ENCODE measurements around the gene IRX6.

The IRX6 gene

GRCh38 chr16:55324285-55325079 is 479 bp downstream of the IRX6 start:
- DNase-seq, result no peak

GRCh38 chr16:55325080-55325447 is 1.1 kb downstream of the IRX6 start:
- DNase-seq, result no peak

GRCh38 chr16:55325458-55326109 is 1.6 kb downstream of the IRX6 start:
- no peak for DNase-seq

- no peak for DNase-seq
These were observed 2.5 kb downstream of the IRX6 start for GRCh38 chr16:55326261-55327092.

- no peak for DNase-seq
These were observed 4.9 kb downstream of the IRX6 start for GRCh38 chr16:55328611-55329569.

GRCh38 chr16:55329791-55330428 is 5.9 kb downstream of the IRX6 start:
- no peak for DNase-seq

- no peak for DNase-seq
These were observed 7.0 kb downstream of the IRX6 start for GRCh38 chr16:55330781-55331647.

GRCh38 chr16:55331648-55332185 is 7.7 kb downstream of the IRX6 start:
- no peak for DNase-seq

GRCh38 chr16:55333684-55334083 is 9.7 kb downstream of the IRX6 start:
- no peak for DNase-seq

GRCh38 chr16:55338646-55339045 is 14.6 kb downstream of the IRX6 start:
- no peak for DNase-seq

- no peak for DNase-seq
These were observed 16.4 kb downstream of the IRX6 start for GRCh38 chr16:55340445-55340844.

GRCh38 chr16:55341681-55342080 is 17.7 kb downstream of the IRX6 start:
- DNase-seq, result no peak

- DNase-seq, result no peak
These were observed 22.5 kb downstream of the IRX6 start for GRCh38 chr16:55346475-55346874.

- DNase-seq, result no peak
These were observed 25.9 kb downstream of the IRX6 start for GRCh38 chr16:55349867-55350266.

GRCh38 chr16:55350984-55351383 is 27.0 kb downstream of the IRX6 start:
- DNase-seq, result no peak

- no peak for DNase-seq
These were observed 27.9 kb downstream of the IRX6 start for GRCh38 chr16:55351936-55352335.

- DNase-seq, result no peak
These were observed 33.2 kb downstream of the IRX6 start for GRCh38 chr16:55357241-55357640.

- DNase-seq, result no peak
These were observed 35.9 kb downstream of the IRX6 start for GRCh38 chr16:55359946-55360345.

- no peak for DNase-seq
These were observed 40.8 kb downstream of the IRX6 start for GRCh38 chr16:55364811-55365210.

GRCh38 chr16:55367301-55367811 is 43.4 kb downstream of the IRX6 start:
- no peak for DNase-seq

All from NCI-H2171 (cell line).